ENCODE data around the gene IFT57.

IFT57 gene

GRCh38 chr3:108251265-108251664, 29.0 kb upstream of the IFT57 start:
- no peak for TF ChIP-seq USF1 (IDR thresholded peaks at IDR 0.05)
- TF ChIP-seq EP300 (IDR thresholded peaks at IDR 0.05; ENCODE audit: borderline replicate concordance): no peak

- TF ChIP-seq REST (IDR thresholded peaks at IDR 0.05; ENCODE audit: low read depth) (no peak), RAD21 (IDR thresholded peaks at IDR 0.05; ENCODE audit: low read depth) (no peak), TCF12 (IDR thresholded peaks at IDR 0.05; ENCODE audit: low read depth) (no peak), TEAD4 (IDR thresholded peaks at IDR 0.05) (no peak), YY1 (IDR thresholded peaks at IDR 0.05; ENCODE audit: low read depth) (no peak), EP300 (IDR thresholded peaks at IDR 0.05; ENCODE audit: borderline replicate concordance) (no peak), USF1 (IDR thresholded peaks at IDR 0.05) (no peak), CREB1 (IDR thresholded peaks at IDR 0.05; ENCODE audit: low read depth) (no peak), EGR1 (IDR thresholded peaks at IDR 0.05) (no peak), NFIC (IDR thresholded peaks at IDR 0.05) (no peak), MAX (IDR thresholded peaks at IDR 0.05) (no peak), ZBTB7A (IDR thresholded peaks at IDR 0.05; ENCODE audit: low read depth) (no peak)
These were observed 28.4 kb upstream of the IFT57 start for GRCh38 chr3:108250626-108251025.

GRCh38 chr3:108243243-108243642, 21.0 kb upstream of the IFT57 start:
- no peak for TF ChIP-seq CREB1 (IDR thresholded peaks at IDR 0.05; ENCODE audit: low read depth)
- TF ChIP-seq TEAD4 (IDR thresholded peaks at IDR 0.05): no peak
- no peak for TF ChIP-seq EGR1 (IDR thresholded peaks at IDR 0.05)
- TF ChIP-seq CEBPB (IDR thresholded peaks at IDR 0.05): no peak
- no peak for TF ChIP-seq USF1 (IDR thresholded peaks at IDR 0.05)
- no peak for TF ChIP-seq EP300 (IDR thresholded peaks at IDR 0.05; ENCODE audit: borderline replicate concordance)
- no peak for TF ChIP-seq MAX (IDR thresholded peaks at IDR 0.05)
- TF ChIP-seq TCF12 (IDR thresholded peaks at IDR 0.05; ENCODE audit: low read depth): no peak
- no peak for TF ChIP-seq REST (IDR thresholded peaks at IDR 0.05; ENCODE audit: low read depth)
- no peak for TF ChIP-seq NFIC (IDR thresholded peaks at IDR 0.05)
- no peak for TF ChIP-seq ZBTB7A (IDR thresholded peaks at IDR 0.05; ENCODE audit: low read depth)
- no peak for TF ChIP-seq FOXM1 (IDR thresholded peaks at IDR 0.05; ENCODE audit: borderline replicate concordance, low read depth)
- TF ChIP-seq TAF1 (IDR thresholded peaks at IDR 0.05; ENCODE audit: low read depth): no peak
- no peak for TF ChIP-seq YY1 (IDR thresholded peaks at IDR 0.05; ENCODE audit: low read depth)
- TF ChIP-seq RAD21 (IDR thresholded peaks at IDR 0.05; ENCODE audit: low read depth): no peak

GRCh38 chr3:108242776-108243175, 20.6 kb upstream of the IFT57 start:
- no peak for TF ChIP-seq CREB1 (IDR thresholded peaks at IDR 0.05; ENCODE audit: low read depth)
- no peak for TF ChIP-seq TEAD4 (IDR thresholded peaks at IDR 0.05)
- no peak for TF ChIP-seq EP300 (IDR thresholded peaks at IDR 0.05; ENCODE audit: borderline replicate concordance)
- no peak for TF ChIP-seq USF1 (IDR thresholded peaks at IDR 0.05)
- no peak for TF ChIP-seq ZBTB7A (IDR thresholded peaks at IDR 0.05; ENCODE audit: low read depth)
- TF ChIP-seq YY1 (IDR thresholded peaks at IDR 0.05; ENCODE audit: low read depth): no peak
- TF ChIP-seq RAD21 (IDR thresholded peaks at IDR 0.05; ENCODE audit: low read depth): no peak
- TF ChIP-seq EGR1 (IDR thresholded peaks at IDR 0.05): no peak
- TF ChIP-seq MAX (IDR thresholded peaks at IDR 0.05): no peak
- TF ChIP-seq REST (IDR thresholded peaks at IDR 0.05; ENCODE audit: low read depth): no peak
- no peak for TF ChIP-seq CEBPB (IDR thresholded peaks at IDR 0.05)
- no peak for TF ChIP-seq FOXM1 (IDR thresholded peaks at IDR 0.05; ENCODE audit: borderline replicate concordance, low read depth)
- TF ChIP-seq TAF1 (IDR thresholded peaks at IDR 0.05; ENCODE audit: low read depth): no peak
- no peak for TF ChIP-seq TCF12 (IDR thresholded peaks at IDR 0.05; ENCODE audit: low read depth)
- TF ChIP-seq NFIC (IDR thresholded peaks at IDR 0.05): no peak

Measured in Ishikawa (cell line).